Central memory CD8-positive, alpha-beta T cell (primary cell): ENCODE measurements around the gene POU2AF1.

Experiments
- ATAC-seq: fragments of 150-1000 bp; cut with Tn5 transposase; replicated peaks from 2 replicates; pipeline ENCODE4 v1.10.0; 2022; ENCODE audit warnings: mild to moderate bottlenecking, moderate FRiP score, moderate number of reproducible peaks; ENCODE audit not compliant: poor library complexity, severe bottlenecking; ENCODE audit errors: extremely low read depth
- DNase-seq, 2 donors: peaks; one replicate each; pipeline ENCODE4 v3.0.0; 2021; ENCODE audit warnings: low spot score in 2 of 2
- H3K27ac Mint-ChIP-seq: one replicate; pipeline ENCODE4 v1.8.0; 2022; ENCODE audit warnings: low read depth, mild to moderate bottlenecking, moderate library complexity, mixed read lengths
- H3K27me3 Mint-ChIP-seq: one replicate; pipeline ENCODE4 v1.8.0; 2022; ENCODE audit warnings: mixed read lengths
- H3K36me3 Mint-ChIP-seq: one replicate; pipeline ENCODE4 v1.8.0; 2022; ENCODE audit warnings: mild to moderate bottlenecking, moderate library complexity, mixed read lengths; ENCODE audit not compliant: insufficient read depth
- H3K4me1 Mint-ChIP-seq: one replicate; pipeline ENCODE4 v1.8.0; 2022; ENCODE audit warnings: mixed read lengths
- H3K4me3 Mint-ChIP-seq: one replicate; pipeline ENCODE4 v1.8.0; 2022; ENCODE audit warnings: mild to moderate bottlenecking, moderate library complexity, mixed read lengths
- H3K9me3 Mint-ChIP-seq: one replicate; pipeline ENCODE4 v1.8.0; 2022; ENCODE audit warnings: mixed read lengths

Gene POU2AF1

GRCh38 chr11:111305162-111305802 lies 73.8 kb downstream of the POU2AF1 start:
- peaks cover 75% of the 10 kb centered on the region for H3K27me3 Mint-ChIP-seq
- ATAC-seq: no peak
- no peak overlapping the region for H3K4me3 Mint-ChIP-seq
- no peak overlapping the region for H3K27ac Mint-ChIP-seq
- DNase-seq: no peak
- no peaks in the 10 kb centered on the region for H3K4me1 Mint-ChIP-seq
- peaks cover 4% of the 10 kb centered on the region for H3K36me3 Mint-ChIP-seq
- no peaks in the 10 kb centered on the region for H3K9me3 Mint-ChIP-seq

- Mint-ChIP-seq H3K27me3 (peaks cover 74% of the 10 kb centered on the region), H3K36me3 (peaks cover 4% of the 10 kb centered on the region), H3K4me1 (no peaks in the 10 kb centered on the region), H3K9me3 (no peaks in the 10 kb centered on the region), H3K27ac (no peak overlapping the region), H3K4me3 (no peak overlapping the region)
- DNase-seq: no peak
- ATAC-seq: no peak
These were observed 75.6 kb downstream of the POU2AF1 start for GRCh38 chr11:111303461-111303860.

GRCh38 chr11:111302298-111302697 lies 76.8 kb downstream of the POU2AF1 start:
- no peaks in the 10 kb centered on the region for H3K4me1 Mint-ChIP-seq
- no peak for DNase-seq
- no peaks in the 10 kb centered on the region for H3K9me3 Mint-ChIP-seq
- no peak for ATAC-seq
- no peak overlapping the region for H3K4me3 Mint-ChIP-seq
- peaks cover 74% of the 10 kb centered on the region for H3K27me3 Mint-ChIP-seq
- H3K36me3 Mint-ChIP-seq: peaks cover 4% of the 10 kb centered on the region
- H3K27ac Mint-ChIP-seq: no peak overlapping the region
